Activated CD8-positive, alpha-beta T cell treated with anti-CD3 and anti-CD28 coated beads for 36 hours (primary cell): ENCODE results near the gene LRMDA. TPM values are rescaled to one million over a fixed set of nuclear protein-coding genes. Genes with fewer than 3 reads are reported as not detected.

ENCODE experiments used
- ATAC-seq: fragments of 200-7000 bp; cut with Tn5 transposase; one replicate; pipeline ENCODE4 v1.10.0; 2021; ENCODE audit warnings: mild to moderate bottlenecking, moderate library complexity
- CTCF ChIA-PET: fragments of 350-600 bp; sonication (Branson Sonifier 250); formaldehyde crosslinking; loops from one replicate; lab custom pipeline; 2021; ENCODE audit warnings: antibody characterized with exemption; lab: Charles Lee
- POLR2A ChIA-PET: fragments of 350-600 bp; sonication (Branson Sonifier 250); formaldehyde crosslinking; loops from one replicate; lab custom pipeline; 2021; ENCODE audit warnings: antibody characterized with exemption; lab: Charles Lee
- DNase-seq: peaks from one replicate; pipeline ENCODE4 v3.0.0-alpha.2; 2020
- H3K27ac Mint-ChIP-seq: one replicate; pipeline ENCODE4 v1.8.0; 2021; ENCODE audit warnings: mild to moderate bottlenecking, mixed read lengths
- H3K27me3 Mint-ChIP-seq: one replicate; pipeline ENCODE4 v1.8.0; 2021; ENCODE audit warnings: mixed read lengths
- H3K36me3 Mint-ChIP-seq: one replicate; pipeline ENCODE4 v1.8.0; 2021; ENCODE audit warnings: low read depth, mixed read lengths
- H3K4me1 Mint-ChIP-seq: one replicate; pipeline ENCODE4 v1.8.0; 2021; ENCODE audit warnings: low read depth, mixed read lengths
- H3K4me3 Mint-ChIP-seq: one replicate; pipeline ENCODE4 v1.8.0; 2021; ENCODE audit warnings: mild to moderate bottlenecking, moderate library complexity, mixed read lengths
- H3K9me3 Mint-ChIP-seq: one replicate; pipeline ENCODE4 v1.8.0; 2021; ENCODE audit warnings: mixed read lengths
- intact Hi-C: fragments of 100-400 bp; cut with micrococcal nuclease; formaldehyde crosslinking; loops from one replicate; pipeline ENCODE4 v1.10.0; 2022
- total RNA-seq, 2 experiments: library from RNA; stranded (reverse); gene quantifications; one replicate each; pipeline ENCODE4 v1.2.3, GENCODE V29; 2021
- TF ChIP-seq, protein P1 (sequence below): fragments of 200-600 bp; IDR thresholded peaks from one replicate; pipeline ENCODE4 v1.8.0; 2022; ENCODE audit warnings: antibody characterized with exemption, mild to moderate bottlenecking

LRMDA gene
- total RNA-seq, 2 experiments from 2014 or later: not detected

DNA sequence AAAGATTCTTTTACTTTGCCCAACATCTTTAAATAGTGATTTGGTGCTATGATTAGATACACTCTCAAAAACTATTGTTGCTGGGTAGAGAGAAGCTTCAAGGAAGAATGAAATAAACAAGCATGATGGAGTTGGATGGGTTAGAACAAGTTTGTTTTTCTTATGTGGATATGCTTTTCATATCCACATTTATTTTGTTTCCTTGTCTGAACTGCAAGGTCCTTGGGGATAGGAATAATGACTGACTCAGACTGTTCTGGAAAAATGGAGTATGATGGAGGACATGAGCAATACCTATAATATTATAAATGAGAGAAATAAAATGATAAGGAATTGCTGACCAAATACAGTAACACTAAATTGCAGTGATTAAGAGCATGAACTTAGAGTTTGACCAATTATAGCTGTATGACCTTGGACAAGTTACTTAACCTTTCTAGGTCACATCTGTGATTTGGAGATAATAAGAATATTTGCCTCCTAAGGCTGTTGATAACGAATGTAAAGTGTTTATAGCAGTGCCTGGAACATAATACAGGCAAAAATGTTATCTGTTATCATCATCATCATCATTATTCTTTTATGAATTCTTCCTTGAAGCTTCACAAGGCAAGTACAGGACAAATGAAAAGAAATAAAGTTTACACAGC is 847.5 kb downstream of the LRMDA start:
- no peak overlapping the region for H3K27ac Mint-ChIP-seq
- H3K36me3 Mint-ChIP-seq: no peaks in the 10 kb centered on the region
- POLR2A ChIA-PET: no interaction called here
- no peak for ATAC-seq
- CTCF ChIA-PET: no interaction called here
- H3K9me3 Mint-ChIP-seq: peaks cover 12% of the 10 kb centered on the region
- DNase-seq: no peak
- no peak overlapping the region for H3K4me3 Mint-ChIP-seq
- TF ChIP-seq, protein P1, sequence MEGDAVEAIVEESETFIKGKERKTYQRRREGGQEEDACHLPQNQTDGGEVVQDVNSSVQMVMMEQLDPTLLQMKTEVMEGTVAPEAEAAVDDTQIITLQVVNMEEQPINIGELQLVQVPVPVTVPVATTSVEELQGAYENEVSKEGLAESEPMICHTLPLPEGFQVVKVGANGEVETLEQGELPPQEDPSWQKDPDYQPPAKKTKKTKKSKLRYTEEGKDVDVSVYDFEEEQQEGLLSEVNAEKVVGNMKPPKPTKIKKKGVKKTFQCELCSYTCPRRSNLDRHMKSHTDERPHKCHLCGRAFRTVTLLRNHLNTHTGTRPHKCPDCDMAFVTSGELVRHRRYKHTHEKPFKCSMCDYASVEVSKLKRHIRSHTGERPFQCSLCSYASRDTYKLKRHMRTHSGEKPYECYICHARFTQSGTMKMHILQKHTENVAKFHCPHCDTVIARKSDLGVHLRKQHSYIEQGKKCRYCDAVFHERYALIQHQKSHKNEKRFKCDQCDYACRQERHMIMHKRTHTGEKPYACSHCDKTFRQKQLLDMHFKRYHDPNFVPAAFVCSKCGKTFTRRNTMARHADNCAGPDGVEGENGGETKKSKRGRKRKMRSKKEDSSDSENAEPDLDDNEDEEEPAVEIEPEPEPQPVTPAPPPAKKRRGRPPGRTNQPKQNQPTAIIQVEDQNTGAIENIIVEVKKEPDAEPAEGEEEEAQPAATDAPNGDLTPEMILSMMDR: no peak
- intact Hi-C loops: no loop called here
- H3K4me1 Mint-ChIP-seq: no peaks in the 10 kb centered on the region
- H3K27me3 Mint-ChIP-seq: no peaks in the 10 kb centered on the region

DNA sequence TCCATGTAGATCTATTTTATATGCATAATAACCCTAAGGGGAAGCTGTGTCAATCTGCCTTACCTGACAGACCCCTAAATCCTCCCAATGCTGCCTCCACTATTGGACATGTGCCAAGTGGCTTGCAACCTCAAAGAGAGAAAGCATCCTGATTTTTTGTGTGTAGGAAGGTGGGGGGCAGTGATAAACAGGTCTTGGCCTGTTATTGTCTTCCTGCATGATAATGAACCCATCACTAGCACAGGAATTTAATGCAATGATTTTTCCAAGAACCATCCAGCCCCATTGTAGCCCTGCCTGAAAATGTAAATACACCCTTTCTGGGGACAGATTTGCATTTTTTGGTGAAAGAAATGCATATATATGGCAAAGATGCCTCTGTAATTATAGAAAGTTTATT is 850.2 kb downstream of the LRMDA start:
- Mint-ChIP-seq H3K9me3 (peaks cover 3% of the 10 kb centered on the region), H3K4me1 (no peaks in the 10 kb centered on the region), H3K4me3 (no peak overlapping the region), H3K36me3 (no peaks in the 10 kb centered on the region), H3K27me3 (no peaks in the 10 kb centered on the region), H3K27ac (no peak overlapping the region)
- ATAC-seq (no peak), DNase-seq (no peak)
- intact Hi-C loops: no loop called here
- CTCF ChIA-PET: no interaction called here
- TF ChIP-seq, protein P1: no peak
- POLR2A ChIA-PET: no interaction called here

DNA sequence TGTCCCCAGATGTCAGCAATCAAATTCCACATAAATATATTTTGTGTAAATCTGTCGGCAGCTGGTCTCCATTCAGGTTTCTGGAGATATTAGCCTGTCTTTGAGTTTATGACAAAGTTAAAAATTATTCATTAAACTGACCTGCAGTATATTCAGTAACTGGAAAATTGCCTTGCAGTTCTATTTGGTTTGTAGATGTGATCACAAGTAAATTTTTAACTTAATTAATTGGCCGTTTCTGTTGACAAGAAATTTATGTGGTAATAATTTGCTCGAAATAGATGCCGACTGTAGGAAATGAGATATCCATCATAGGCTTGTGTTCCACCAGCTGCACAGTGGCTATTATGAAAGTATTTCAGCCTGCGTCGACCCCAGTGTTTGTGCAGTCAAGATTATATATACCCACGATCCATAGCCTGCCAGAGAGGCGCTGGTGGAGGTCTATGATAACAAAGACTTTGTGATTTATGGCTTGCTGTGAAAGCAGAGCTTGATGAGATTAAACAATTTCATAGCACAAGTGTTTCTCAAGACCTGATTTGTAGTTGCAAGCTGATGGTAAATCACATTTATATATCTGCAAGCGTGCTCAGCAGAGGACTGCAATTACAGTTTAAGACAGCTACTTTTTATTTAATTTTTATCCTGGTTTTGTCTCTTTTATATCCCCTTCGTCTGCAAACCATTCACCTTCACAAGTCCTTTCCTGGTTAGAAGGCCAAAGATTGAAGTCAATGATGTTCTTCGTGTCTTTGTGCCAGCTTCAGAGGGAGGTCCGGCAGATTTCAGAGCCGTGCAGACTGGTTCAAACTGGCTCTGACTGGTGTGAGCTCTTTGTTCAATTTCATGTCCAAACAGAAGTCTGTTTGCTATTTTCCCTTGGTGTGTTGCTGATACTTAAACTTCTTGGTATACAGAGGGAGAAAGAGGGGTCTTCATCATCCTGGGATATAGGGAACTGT is 850.9 kb downstream of the LRMDA start:
- no peaks in the 10 kb centered on the region for H3K27me3 Mint-ChIP-seq
- intact Hi-C loops: no loop called here
- peaks cover 3% of the 10 kb centered on the region for H3K9me3 Mint-ChIP-seq
- H3K36me3 Mint-ChIP-seq: no peaks in the 10 kb centered on the region
- H3K27ac Mint-ChIP-seq: no peak overlapping the region
- no peak for ATAC-seq
- H3K4me3 Mint-ChIP-seq: no peak overlapping the region
- DNase-seq: no peak
- POLR2A ChIA-PET: no interaction called here
- CTCF ChIA-PET: no interaction called here
- TF ChIP-seq, protein P1: no peak
- H3K4me1 Mint-ChIP-seq: no peaks in the 10 kb centered on the region

DNA sequence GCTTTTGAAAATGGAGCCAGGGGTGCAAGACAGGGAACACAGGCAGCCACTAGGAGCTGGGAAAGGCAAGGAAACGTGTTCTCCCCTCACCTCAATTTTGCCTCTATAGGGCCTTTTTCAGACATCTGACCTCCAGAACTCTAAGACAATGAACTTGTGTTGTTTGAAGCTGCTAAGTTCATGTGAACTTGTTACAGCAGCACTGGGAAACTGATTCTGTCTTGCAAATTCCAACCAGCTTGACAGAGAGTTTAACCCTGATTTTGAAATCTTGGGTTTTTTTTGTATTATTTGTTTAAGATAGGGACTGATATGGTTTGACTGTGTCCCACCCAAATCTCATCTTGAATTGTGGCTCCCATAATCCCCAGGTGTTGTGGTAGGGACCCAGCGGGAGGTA is 852.9 kb downstream of the LRMDA start:
- Mint-ChIP-seq H3K4me3 (no peak overlapping the region), H3K4me1 (no peaks in the 10 kb centered on the region), H3K27ac (no peak overlapping the region), H3K9me3 (no peaks in the 10 kb centered on the region), H3K36me3 (no peaks in the 10 kb centered on the region), H3K27me3 (no peaks in the 10 kb centered on the region)
- DNase-seq (no peak), ATAC-seq (no peak)
- POLR2A ChIA-PET: no interaction called here
- CTCF ChIA-PET: interaction anchor here (1.4 kb wide), 1 partner anchor 10 kb away, joined by 4 read pairs; no protein-coding TSS in a partner anchor
- TF ChIP-seq, protein P1: no peak
- intact Hi-C loops: no loop called here

DNA sequence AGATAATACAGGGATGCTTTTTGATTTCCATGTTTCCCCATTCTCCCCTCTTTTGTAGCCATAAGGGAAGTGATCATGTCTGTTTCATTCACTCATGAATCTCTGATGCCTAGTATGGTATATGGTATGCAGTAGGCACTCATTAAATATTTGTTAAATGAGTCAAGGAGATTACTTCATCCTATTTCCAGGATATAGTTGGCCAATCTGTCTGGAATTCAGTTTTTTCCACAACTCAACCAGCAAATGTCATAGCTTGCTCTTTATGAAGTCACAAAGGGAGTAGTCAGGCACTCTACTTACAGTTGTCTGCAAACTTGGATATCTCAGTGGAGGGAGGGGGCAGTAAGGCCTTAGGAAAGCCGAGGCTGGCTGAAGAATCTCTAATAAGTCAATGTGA is 853.6 kb downstream of the LRMDA start:
- ChIA-PET POLR2A (interaction anchor here (0.7 kb wide), 1 partner anchor 825 kb away, joined by 3 read pairs; no protein-coding TSS in a partner anchor), CTCF (no interaction called here)
- H3K4me3 Mint-ChIP-seq: no peak overlapping the region
- H3K27me3 Mint-ChIP-seq: no peaks in the 10 kb centered on the region
- TF ChIP-seq, protein P1: no peak
- no peak overlapping the region for H3K27ac Mint-ChIP-seq
- intact Hi-C loops: no loop called here
- H3K9me3 Mint-ChIP-seq: no peaks in the 10 kb centered on the region
- no peaks in the 10 kb centered on the region for H3K36me3 Mint-ChIP-seq
- no peak for DNase-seq
- no peaks in the 10 kb centered on the region for H3K4me1 Mint-ChIP-seq
- ATAC-seq: no peak
